HepG2 (cell line): Measurements from ENCODE around the gene ZNFX1. TPM values are rescaled to one million over a fixed set of nuclear protein-coding genes. Genes with fewer than 3 reads are reported as not detected.

Experiments used
- JARID2 ChIP-seq: sonication (generic); formaldehyde crosslinking; IDR thresholded peaks from 2 replicates; pipeline ENCODE4 v1.8.1; 2023; ENCODE audit warnings: missing genetic modification reagents, inconsistent platforms; ENCODE audit not compliant: insufficient replicate concordance
- MIER2 ChIP-seq: IDR thresholded peaks from 2 replicates; pipeline ENCODE4 v1.6.1; 2016; ENCODE audit warnings: missing biosample characterization, missing genetic modification reagents
- NKX3-1 ChIP-seq: sonication (generic); formaldehyde crosslinking; IDR thresholded peaks from 2 replicates; pipeline ENCODE4 v1.5.0; 2020; ENCODE audit warnings: missing genetic modification reagents
- NPAS2 ChIP-seq: sonication (generic); formaldehyde crosslinking; IDR thresholded peaks from 2 replicates; pipeline ENCODE4 v1.8.0; 2022; ENCODE audit warnings: mild to moderate bottlenecking, missing genetic modification reagents, borderline replicate concordance
- TSC22D2 ChIP-seq: sonication (generic); formaldehyde crosslinking; IDR thresholded peaks from 2 replicates; pipeline ENCODE4 v1.5.1; 2020; ENCODE audit warnings: missing genetic modification reagents, mild to moderate bottlenecking, borderline replicate concordance
- U2AF2 ChIP-seq: fragments of 200-400 bp; formaldehyde crosslinking; IDR thresholded peaks from 2 replicates; pipeline ENCODE4 v1.6.1; 2017; ENCODE audit warnings: low read depth, mild to moderate bottlenecking, low read length
- ZEB1 ChIP-seq: IDR thresholded peaks from 2 replicates; pipeline ENCODE4 v1.6.1; 2012; ENCODE audit warnings: mild to moderate bottlenecking, low read depth, inconsistent platforms; ENCODE audit not compliant: insufficient replicate concordance
- ZFP36 ChIP-seq: fragments of 150-350 bp; IDR thresholded peaks from 2 replicates; pipeline ENCODE4 v1.6.1; 2018; ENCODE audit warnings: borderline replicate concordance, low read length, low read depth; ENCODE audit not compliant: partially characterized antibody
- ZFP37 ChIP-seq: sonication (generic); formaldehyde crosslinking; IDR thresholded peaks from 2 replicates; pipeline ENCODE4 v1.4.0; 2020; ENCODE audit warnings: missing genetic modification reagents, borderline replicate concordance
- ZNF720 ChIP-seq: sonication (generic); formaldehyde crosslinking; IDR thresholded peaks from 2 replicates; pipeline ENCODE4 v1.4.0; 2020; ENCODE audit warnings: missing genetic modification reagents
- polyA plus RNA-seq, 8 experiments: library from polyadenylated mRNA; depleted of rRNA in 3 of 8; stranded (reverse) in 7 of 8; unstranded in 1 of 8; fragments of >200 nt; fragmentation: Illumina TruSeq in 4 of 8; extraction: Trizol in 4 of 8; gene quantifications; 2 replicates each; pipeline versions ENCODE4 v1.2.1 to v1.2.3, GENCODE V29; 2011 to 2016; ENCODE audit warnings: low read depth in 4 of 8, missing spikeins in 1 of 8, mixed read lengths in 1 of 8; ENCODE audit not compliant: insufficient read depth in 1 of 8
- total RNA-seq, 5 experiments: library from RNA; depleted of rRNA; stranded (reverse); fragments of >200 nt; fragmentation: Illumina TruSeq; extraction: Trizol; gene quantifications; 2 replicates each; pipeline ENCODE4 v1.2.3, GENCODE V29; 2016; ENCODE audit warnings: low read depth in 1 of 5
- TF ChIP-seq, protein P1 (sequence below): sonication (generic); formaldehyde crosslinking; IDR thresholded peaks from 2 replicates; pipeline ENCODE4 v1.9.0; 2021; ENCODE audit warnings: mild to moderate bottlenecking, missing genetic modification reagents
- TF ChIP-seq, protein P2 (sequence below): sonication (generic); formaldehyde crosslinking; IDR thresholded peaks from 2 replicates; pipeline ENCODE4 v1.4.0; 2020; ENCODE audit warnings: missing genetic modification reagents
- TF ChIP-seq, protein P3 (sequence below): sonication (generic); formaldehyde crosslinking; IDR thresholded peaks from 2 replicates; pipeline ENCODE4 v1.4.0; 2020; ENCODE audit warnings: mild to moderate bottlenecking, missing genetic modification reagents
- TF ChIP-seq, protein P4 (sequence below): IDR thresholded peaks from 2 replicates; pipeline ENCODE4 v1.6.1; 2012; ENCODE audit warnings: low read depth, low read length, improper control_type of control experiment
- TF ChIP-seq, protein P5 (sequence below): sonication (generic); formaldehyde crosslinking; IDR thresholded peaks from 2 replicates; pipeline ENCODE4 v1.4.0; 2020; ENCODE audit warnings: missing genetic modification reagents, borderline replicate concordance

The ZNFX1 gene
- total and polyA plus RNA-seq, 2 of the 13 experiments (the other 11 are each of a cell fraction or from before 2014, with no cell fraction given): 2.9 to 11.1 TPM

DNA sequence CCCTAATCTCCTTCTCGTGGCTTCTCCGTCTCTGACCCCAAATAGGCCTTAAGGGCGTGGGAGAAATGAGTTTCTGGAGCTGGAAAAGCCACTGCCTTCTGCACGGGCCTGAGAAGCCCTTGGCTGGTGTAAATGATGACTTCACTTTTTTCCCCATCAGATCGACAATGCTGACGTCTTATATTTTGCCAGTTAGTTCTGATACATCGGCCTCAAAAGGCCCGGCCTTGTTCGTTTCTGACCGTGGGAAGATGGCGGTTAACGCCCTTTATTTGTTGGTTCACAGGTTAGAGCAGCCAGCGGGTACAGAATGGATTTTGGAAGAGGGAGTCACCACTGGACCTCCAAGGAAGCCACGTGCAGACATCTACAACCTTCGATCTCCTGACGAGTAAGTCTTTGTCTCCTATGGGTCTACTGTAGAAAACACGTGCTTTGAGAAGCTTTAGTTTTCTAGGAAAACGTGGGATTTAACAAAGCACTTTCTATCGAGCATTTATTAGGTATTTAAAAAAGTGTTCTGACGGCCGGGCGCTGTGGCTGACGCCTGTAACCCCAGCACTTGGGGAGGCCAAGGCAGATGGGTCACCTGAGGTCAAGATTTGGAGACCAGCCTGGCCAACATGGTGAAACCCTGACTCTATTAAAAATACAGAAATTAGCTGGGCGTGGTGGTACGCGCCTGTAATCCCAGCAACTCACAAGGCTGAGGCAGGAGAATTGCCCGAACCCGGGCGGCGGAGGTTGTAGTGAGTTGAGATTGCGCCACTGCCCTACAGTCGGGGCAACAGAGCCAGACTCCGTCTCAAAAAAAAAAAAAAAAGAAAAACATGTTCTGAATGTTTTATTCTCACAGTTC lies 1.2 kb upstream of the ZNFX1 start (continued):
- TF ChIP-seq ZFP36 (no peak), ZFP37 (CRISPR knock-in tag) (no peak; the same call in 1 of the 2 replicates), NKX3-1 (CRISPR knock-in tag) (peak; percentile 48; the same call in 1 of the 2 replicates), NPAS2 (CRISPR knock-in tag) (no peak), U2AF2 (no peak), MIER2 (CRISPR knock-in tag) (no peak), ZNF720 (no peak), TSC22D2 (CRISPR knock-in tag) (no peak), JARID2 (CRISPR knock-in tag) (no peak), ZEB1 (no peak)
- TF ChIP-seq, protein P1, sequence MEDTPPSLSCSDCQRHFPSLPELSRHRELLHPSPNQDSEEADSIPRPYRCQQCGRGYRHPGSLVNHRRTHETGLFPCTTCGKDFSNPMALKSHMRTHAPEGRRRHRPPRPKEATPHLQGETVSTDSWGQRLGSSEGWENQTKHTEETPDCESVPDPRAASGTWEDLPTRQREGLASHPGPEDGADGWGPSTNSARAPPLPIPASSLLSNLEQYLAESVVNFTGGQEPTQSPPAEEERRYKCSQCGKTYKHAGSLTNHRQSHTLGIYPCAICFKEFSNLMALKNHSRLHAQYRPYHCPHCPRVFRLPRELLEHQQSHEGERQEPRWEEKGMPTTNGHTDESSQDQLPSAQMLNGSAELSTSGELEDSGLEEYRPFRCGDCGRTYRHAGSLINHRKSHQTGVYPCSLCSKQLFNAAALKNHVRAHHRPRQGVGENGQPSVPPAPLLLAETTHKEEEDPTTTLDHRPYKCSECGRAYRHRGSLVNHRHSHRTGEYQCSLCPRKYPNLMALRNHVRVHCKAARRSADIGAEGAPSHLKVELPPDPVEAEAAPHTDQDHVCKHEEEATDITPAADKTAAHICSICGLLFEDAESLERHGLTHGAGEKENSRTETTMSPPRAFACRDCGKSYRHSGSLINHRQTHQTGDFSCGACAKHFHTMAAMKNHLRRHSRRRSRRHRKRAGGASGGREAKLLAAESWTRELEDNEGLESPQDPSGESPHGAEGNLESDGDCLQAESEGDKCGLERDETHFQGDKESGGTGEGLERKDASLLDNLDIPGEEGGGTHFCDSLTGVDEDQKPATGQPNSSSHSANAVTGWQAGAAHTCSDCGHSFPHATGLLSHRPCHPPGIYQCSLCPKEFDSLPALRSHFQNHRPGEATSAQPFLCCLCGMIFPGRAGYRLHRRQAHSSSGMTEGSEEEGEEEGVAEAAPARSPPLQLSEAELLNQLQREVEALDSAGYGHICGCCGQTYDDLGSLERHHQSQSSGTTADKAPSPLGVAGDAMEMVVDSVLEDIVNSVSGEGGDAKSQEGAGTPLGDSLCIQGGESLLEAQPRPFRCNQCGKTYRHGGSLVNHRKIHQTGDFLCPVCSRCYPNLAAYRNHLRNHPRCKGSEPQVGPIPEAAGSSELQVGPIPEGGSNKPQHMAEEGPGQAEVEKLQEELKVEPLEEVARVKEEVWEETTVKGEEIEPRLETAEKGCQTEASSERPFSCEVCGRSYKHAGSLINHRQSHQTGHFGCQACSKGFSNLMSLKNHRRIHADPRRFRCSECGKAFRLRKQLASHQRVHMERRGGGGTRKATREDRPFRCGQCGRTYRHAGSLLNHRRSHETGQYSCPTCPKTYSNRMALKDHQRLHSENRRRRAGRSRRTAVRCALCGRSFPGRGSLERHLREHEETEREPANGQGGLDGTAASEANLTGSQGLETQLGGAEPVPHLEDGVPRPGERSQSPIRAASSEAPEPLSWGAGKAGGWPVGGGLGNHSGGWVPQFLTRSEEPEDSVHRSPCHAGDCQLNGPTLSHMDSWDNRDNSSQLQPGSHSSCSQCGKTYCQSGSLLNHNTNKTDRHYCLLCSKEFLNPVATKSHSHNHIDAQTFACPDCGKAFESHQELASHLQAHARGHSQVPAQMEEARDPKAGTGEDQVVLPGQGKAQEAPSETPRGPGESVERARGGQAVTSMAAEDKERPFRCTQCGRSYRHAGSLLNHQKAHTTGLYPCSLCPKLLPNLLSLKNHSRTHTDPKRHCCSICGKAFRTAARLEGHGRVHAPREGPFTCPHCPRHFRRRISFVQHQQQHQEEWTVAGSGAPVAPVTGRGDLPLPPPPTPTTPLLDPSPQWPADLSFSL: peak; percentile 13; the same call in 1 of the 2 replicates
- TF ChIP-seq, protein P2, sequence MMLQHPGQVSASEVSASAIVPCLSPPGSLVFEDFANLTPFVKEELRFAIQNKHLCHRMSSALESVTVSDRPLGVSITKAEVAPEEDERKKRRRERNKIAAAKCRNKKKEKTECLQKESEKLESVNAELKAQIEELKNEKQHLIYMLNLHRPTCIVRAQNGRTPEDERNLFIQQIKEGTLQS: no peak
- TF ChIP-seq, protein P3, sequence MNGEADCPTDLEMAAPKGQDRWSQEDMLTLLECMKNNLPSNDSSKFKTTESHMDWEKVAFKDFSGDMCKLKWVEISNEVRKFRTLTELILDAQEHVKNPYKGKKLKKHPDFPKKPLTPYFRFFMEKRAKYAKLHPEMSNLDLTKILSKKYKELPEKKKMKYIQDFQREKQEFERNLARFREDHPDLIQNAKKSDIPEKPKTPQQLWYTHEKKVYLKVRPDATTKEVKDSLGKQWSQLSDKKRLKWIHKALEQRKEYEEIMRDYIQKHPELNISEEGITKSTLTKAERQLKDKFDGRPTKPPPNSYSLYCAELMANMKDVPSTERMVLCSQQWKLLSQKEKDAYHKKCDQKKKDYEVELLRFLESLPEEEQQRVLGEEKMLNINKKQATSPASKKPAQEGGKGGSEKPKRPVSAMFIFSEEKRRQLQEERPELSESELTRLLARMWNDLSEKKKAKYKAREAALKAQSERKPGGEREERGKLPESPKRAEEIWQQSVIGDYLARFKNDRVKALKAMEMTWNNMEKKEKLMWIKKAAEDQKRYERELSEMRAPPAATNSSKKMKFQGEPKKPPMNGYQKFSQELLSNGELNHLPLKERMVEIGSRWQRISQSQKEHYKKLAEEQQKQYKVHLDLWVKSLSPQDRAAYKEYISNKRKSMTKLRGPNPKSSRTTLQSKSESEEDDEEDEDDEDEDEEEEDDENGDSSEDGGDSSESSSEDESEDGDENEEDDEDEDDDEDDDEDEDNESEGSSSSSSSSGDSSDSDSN: no peak
- TF ChIP-seq, protein P4, sequence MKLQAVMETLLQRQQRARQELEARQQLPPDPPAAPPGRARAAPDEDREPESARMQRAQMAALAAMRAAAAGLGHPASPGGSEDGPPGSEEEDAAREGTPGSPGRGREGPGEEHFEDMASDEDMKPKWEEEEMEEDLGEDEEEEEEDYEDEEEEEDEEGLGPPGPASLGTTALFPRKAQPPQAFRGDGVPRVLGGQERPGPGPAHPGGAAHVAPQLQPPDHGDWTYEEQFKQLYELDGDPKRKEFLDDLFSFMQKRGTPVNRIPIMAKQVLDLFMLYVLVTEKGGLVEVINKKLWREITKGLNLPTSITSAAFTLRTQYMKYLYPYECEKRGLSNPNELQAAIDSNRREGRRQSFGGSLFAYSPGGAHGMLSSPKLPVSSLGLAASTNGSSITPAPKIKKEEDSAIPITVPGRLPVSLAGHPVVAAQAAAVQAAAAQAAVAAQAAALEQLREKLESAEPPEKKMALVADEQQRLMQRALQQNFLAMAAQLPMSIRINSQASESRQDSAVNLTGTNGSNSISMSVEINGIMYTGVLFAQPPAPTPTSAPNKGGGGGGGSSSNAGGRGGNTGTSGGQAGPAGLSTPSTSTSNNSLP: no peak
- TF ChIP-seq, protein P5, sequence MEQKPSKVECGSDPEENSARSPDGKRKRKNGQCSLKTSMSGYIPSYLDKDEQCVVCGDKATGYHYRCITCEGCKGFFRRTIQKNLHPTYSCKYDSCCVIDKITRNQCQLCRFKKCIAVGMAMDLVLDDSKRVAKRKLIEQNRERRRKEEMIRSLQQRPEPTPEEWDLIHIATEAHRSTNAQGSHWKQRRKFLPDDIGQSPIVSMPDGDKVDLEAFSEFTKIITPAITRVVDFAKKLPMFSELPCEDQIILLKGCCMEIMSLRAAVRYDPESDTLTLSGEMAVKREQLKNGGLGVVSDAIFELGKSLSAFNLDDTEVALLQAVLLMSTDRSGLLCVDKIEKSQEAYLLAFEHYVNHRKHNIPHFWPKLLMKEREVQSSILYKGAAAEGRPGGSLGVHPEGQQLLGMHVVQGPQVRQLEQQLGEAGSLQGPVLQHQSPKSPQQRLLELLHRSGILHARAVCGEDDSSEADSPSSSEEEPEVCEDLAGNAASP (CRISPR knock-in tag): peak; percentile 77; the same call in 1 of the 2 replicates
